Erythroblast (primary cell): Measurements from ENCODE around the gene LYPD3.

Experiments used
- GATA1 ChIP-seq: IDR thresholded peaks from 2 replicates; pipeline ENCODE4 v1.6.1; 2011; ENCODE audit warnings: low read depth, mild to moderate bottlenecking, control low read depth, low read length, moderate library complexity
- POLR2A ChIP-seq: IDR thresholded peaks from 2 replicates; pipeline ENCODE4 v1.6.1; 2011; ENCODE audit warnings: mild to moderate bottlenecking, low read length

DNA sequence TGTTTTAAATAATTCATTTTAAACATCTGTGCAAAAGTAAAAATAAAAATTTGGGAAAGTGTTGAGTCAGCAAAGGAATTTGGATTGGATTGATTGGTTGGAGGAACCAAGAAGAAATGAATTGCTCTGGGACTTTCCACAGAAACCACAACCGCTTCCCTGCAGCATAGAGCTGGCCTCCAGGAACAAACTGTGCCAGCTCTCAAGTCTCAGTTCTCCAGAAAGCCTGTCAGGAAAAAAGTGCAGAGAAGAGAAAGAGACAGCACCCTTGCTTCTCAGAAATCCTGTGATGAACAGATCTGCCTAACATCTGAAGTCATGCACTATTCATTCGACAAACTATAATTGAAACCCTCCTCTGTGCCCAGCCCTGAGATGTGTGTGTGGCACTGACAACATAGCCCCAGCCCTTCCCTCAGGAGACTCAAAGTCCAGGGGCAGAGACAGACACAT is 14.8 kb downstream of the LYPD3 start:
- no peak for TF ChIP-seq POLR2A
- TF ChIP-seq GATA1: no peak
